ENCODE measurements around the gene GPATCH8. TPM values are rescaled to one million over a fixed set of nuclear protein-coding genes. Genes with fewer than 3 reads are reported as not detected.
A peak's percentile ranks its signal among the peaks of the same experiment; 100 is the strongest.

Gene GPATCH8
- polyA plus RNA-seq, 1 donor (not counting 4 experiments of a cell fraction or from before 2014, with no cell fraction given) = 15.1 TPM

GRCh38 chr17:44499722-44500121, 3.5 kb downstream of the GPATCH8 start:
- H4K20me1 ChIP-seq (ENCODE audit: control insufficient read depth, extremely low read depth, insufficient read depth, low read length) = peaks cover 4% of the 10 kb centered on the region

GRCh38 chr17:44496815-44497214, 6.4 kb downstream of the GPATCH8 start:
- peaks cover 18% of the 10 kb centered on the region for H3K4me1 ChIP-seq (ENCODE audit: control insufficient read depth, extremely low read depth, insufficient read depth, low read length)
- no peak for FAIRE-seq
- H3K9me3 ChIP-seq (ENCODE audit: control insufficient read depth, low read depth, low read length) = no peaks in the 10 kb centered on the region
- H3K9me1 ChIP-seq (ENCODE audit: control insufficient read depth, extremely low read depth, insufficient read depth, low read length) = no peaks in the 10 kb centered on the region
- no peaks in the 10 kb centered on the region for H3K27me3 ChIP-seq (ENCODE audit: control insufficient read depth, extremely low read depth, insufficient read depth, low read length)
- H3K9ac ChIP-seq (ENCODE audit: control insufficient read depth, extremely low read depth, insufficient read depth, low read length) = no peak overlapping the region
- dilution Hi-C loops (cut with MboI; ENCODE audit: extremely low pct_ligation_motif_present, low sequenced_read_pairs) = no loop called here
- H3K79me2 ChIP-seq (ENCODE audit: control insufficient read depth, insufficient read depth, low read length) = peaks cover 96% of the 10 kb centered on the region
- H3K4me3 ChIP-seq (ENCODE audit: control insufficient read depth in 2 of 3, extremely low read depth in 1 of 3, insufficient read depth in 2 of 3, low read depth in 1 of 3, low read length in 3 of 3) = no peak overlapping the region
- H2AFZ ChIP-seq (ENCODE audit: control insufficient read depth, low read length) = no peak overlapping the region
- TF ChIP-seq EZH2 (IDR thresholded peaks at IDR 0.05; ENCODE audit: low read length) (no peak), CTCF (optimal IDR thresholded peaks at IDR 0.05 in 1 of 3, IDR thresholded peaks at IDR 0.05 in 1 of 3, conservative IDR thresholded peaks at IDR 0.05 in 1 of 3; ENCODE audit: extremely low read depth in 1 of 3, insufficient read depth in 2 of 3, low read length in 3 of 3) (no peak)
- H3K4me2 ChIP-seq (ENCODE audit: control insufficient read depth, extremely low read depth, insufficient read depth, low read depth, low read length) = no peak overlapping the region
- peaks cover 5% of the 10 kb centered on the region for H4K20me1 ChIP-seq (ENCODE audit: control insufficient read depth, extremely low read depth, insufficient read depth, low read length)
- no peak for DNase-seq (ENCODE audit: low read depth, low spot score)
- H3K27ac ChIP-seq (ENCODE audit: control insufficient read depth, insufficient read depth, low read length) = no peak overlapping the region
- peaks cover 0 to 3% of the 10 kb centered on the region in 2 experiments for H3K36me3 ChIP-seq (ENCODE audit: control insufficient read depth in 2 of 2, extremely low read depth in 1 of 2, insufficient read depth in 2 of 2, low read length in 2 of 2)

More at GRCh38 chr17:44499722-44500121, 3.5 kb downstream of the GPATCH8 start:
- no peak for TF ChIP-seq CTCF (optimal IDR thresholded peaks at IDR 0.05 in 1 of 3, IDR thresholded peaks at IDR 0.05 in 1 of 3, conservative IDR thresholded peaks at IDR 0.05 in 1 of 3; ENCODE audit: extremely low read depth in 1 of 3, insufficient read depth in 2 of 3, low read length in 3 of 3)
- no peak for TF ChIP-seq EZH2 (IDR thresholded peaks at IDR 0.05; ENCODE audit: low read length)
- Histone ChIP-seq H3K4me2 (ENCODE audit: control insufficient read depth, extremely low read depth, insufficient read depth, low read depth, low read length) (peak overlapping the region; percentile 47), H3K9ac (ENCODE audit: control insufficient read depth, extremely low read depth, insufficient read depth, low read length) (no peak overlapping the region), H3K9me3 (ENCODE audit: control insufficient read depth, low read depth, low read length) (no peaks in the 10 kb centered on the region), H3K9me1 (ENCODE audit: control insufficient read depth, extremely low read depth, insufficient read depth, low read length) (no peaks in the 10 kb centered on the region), H3K4me3 (ENCODE audit: control insufficient read depth in 2 of 3, extremely low read depth in 1 of 3, insufficient read depth in 2 of 3, low read depth in 1 of 3, low read length in 3 of 3) (peak overlapping the region in 1 of 3 experiments; percentile 0), H3K4me1 (ENCODE audit: control insufficient read depth, extremely low read depth, insufficient read depth, low read length) (peaks cover 20% of the 10 kb centered on the region), H2AFZ (ENCODE audit: control insufficient read depth, low read length) (no peak overlapping the region), H3K79me2 (ENCODE audit: control insufficient read depth, insufficient read depth, low read length) (peaks cover 83% of the 10 kb centered on the region), H3K27ac (ENCODE audit: control insufficient read depth, insufficient read depth, low read length) (no peak overlapping the region), H3K27me3 (ENCODE audit: control insufficient read depth, extremely low read depth, insufficient read depth, low read length) (no peaks in the 10 kb centered on the region), H3K36me3 (ENCODE audit: control insufficient read depth in 2 of 2, extremely low read depth in 1 of 2, insufficient read depth in 2 of 2, low read length in 2 of 2) (peaks cover 0 to 3% of the 10 kb centered on the region in 2 experiments)
- dilution Hi-C loops (cut with MboI; ENCODE audit: extremely low pct_ligation_motif_present, low sequenced_read_pairs) = no loop called here
- FAIRE-seq (no peak), DNase-seq (ENCODE audit: low read depth, low spot score) (no peak)

All from keratinocyte (primary cell).